Posterior vena cava (tissue), 2 donors: Measurements from ENCODE around the gene PSMB7. TPM values are rescaled to one million over a fixed set of nuclear protein-coding genes. Genes with fewer than 3 reads are reported as not detected.

Source experiments
- DNase-seq: peaks from one replicate; pipeline ENCODE4 v3.0.0-alpha.2; 2020; ENCODE audit warnings: low spot score
- intact Hi-C, 2 donors: fragments of 100-400 bp; cut with DNase I; formaldehyde crosslinking; loops; one replicate each; pipeline versions ENCODE4 v1.14.1 to v1.14.2; 2022 to 2023
- total RNA-seq, 2 donors: library from RNA; stranded (reverse); fragmentation: NEBNext Ultra II Directional; extraction: Animal tissue kit (Norgen Biotek cat#: 25700); gene quantifications; one replicate each; pipeline ENCODE4 v1.2.1, GENCODE V29; 2021
- donor health status: DM: yes; HTN: yes; CAD: no.
- donor health status: DM: yes; HTN: yes; CAD: no.

Gene PSMB7
- total RNA-seq, 2 donors from 2014 or later: 79.1 to 89.1 TPM

DNA sequence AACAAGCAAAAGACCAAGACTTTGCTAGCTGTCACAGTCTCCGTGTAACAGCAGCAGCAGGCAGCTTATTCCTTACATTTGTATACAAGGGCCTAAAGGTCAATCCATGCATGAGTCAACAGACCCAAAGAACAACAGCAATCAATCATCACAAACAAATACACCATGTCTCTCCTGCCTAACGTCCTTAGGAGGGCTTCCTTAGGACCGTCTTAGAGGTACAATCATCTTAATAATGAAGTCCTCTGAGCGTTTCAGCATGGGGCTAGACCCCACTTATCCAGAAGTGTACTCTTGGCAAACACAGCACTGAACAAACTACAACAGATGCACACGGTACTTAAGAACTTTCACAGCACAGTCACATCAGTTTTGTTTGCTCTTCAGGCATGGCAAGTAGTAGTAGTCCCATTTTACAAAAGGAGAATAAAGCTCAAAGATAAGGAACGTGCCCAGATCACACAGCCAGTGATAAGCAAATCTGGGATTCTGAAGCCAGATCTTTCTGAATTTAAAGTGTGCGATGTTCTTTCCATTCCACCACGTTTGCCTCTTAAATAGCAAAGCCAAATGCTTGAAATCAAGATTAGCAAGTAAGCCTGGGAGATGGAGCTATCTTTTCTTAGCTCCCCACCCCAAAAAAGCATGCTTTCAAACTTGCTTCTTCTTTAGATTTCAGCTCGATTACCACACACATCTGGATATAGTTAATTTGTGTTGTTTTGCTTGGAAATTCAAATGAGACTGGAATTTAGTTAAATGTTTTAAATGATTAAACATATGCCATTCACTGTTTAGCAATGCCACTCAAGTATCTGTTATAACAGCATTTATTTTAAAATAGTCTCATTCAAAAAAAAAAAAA is 24.2 kb downstream of the PSMB7 start:
- intact Hi-C loops: no loop called here
- DNase-seq: no peak

GRCh38 chr9:124389146-124389939 is 25.9 kb downstream of the PSMB7 start:
- intact Hi-C loops: no loop called here
- no peak for DNase-seq

GRCh38 chr9:124388275-124389048 is 26.8 kb downstream of the PSMB7 start:
- DNase-seq: no peak
- intact Hi-C loops: no loop called here

- DNase-seq: no peak
- intact Hi-C loops: no loop called here
Measured at GRCh38 chr9:124386201-124386600, 29.0 kb downstream of the PSMB7 start.

DNA sequence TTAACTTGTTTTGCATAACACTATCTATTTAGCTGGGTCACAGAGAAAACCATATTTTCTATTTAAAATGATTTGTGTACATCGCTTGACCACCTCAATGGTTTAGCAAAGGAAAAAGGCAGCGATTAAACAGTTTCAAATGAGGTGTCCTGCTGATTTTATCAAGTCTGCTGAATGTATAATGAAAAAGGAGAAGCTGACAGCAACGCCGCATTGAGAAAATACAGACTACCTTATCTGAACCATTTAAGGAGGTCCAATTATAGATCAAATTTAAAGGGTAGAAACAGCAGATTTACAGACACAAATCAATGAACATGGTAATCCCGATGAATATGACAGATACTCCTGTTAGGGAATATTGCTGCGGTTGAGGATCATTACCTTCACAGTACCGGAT is 29.6 kb downstream of the PSMB7 start:
- intact Hi-C loops: no loop called here
- no peak for DNase-seq

DNA sequence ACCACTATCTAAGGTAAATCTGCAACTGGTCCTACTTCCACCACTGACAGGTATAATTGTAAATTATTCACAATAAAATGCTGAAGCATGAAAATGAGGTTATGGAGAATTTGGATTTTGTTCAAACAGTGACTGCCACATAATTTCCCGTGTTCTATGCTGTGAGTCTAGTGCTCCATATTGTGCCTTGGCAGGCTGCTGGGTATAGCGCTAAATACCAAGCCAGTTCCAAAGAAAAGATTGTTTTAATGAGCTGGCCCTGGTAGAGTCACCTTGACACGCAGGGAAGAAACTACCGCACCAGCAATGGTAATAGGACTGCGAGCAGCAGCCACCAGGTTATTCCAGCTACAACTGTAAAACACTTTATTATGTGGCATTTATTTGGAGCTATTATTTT is 30.4 kb downstream of the PSMB7 start:
- intact Hi-C loops: no loop called here
- no peak for DNase-seq

- intact Hi-C loops: no loop called here
- no peak for DNase-seq
Measured at GRCh38 chr9:124384210-124384609, 31.0 kb downstream of the PSMB7 start.

DNA sequence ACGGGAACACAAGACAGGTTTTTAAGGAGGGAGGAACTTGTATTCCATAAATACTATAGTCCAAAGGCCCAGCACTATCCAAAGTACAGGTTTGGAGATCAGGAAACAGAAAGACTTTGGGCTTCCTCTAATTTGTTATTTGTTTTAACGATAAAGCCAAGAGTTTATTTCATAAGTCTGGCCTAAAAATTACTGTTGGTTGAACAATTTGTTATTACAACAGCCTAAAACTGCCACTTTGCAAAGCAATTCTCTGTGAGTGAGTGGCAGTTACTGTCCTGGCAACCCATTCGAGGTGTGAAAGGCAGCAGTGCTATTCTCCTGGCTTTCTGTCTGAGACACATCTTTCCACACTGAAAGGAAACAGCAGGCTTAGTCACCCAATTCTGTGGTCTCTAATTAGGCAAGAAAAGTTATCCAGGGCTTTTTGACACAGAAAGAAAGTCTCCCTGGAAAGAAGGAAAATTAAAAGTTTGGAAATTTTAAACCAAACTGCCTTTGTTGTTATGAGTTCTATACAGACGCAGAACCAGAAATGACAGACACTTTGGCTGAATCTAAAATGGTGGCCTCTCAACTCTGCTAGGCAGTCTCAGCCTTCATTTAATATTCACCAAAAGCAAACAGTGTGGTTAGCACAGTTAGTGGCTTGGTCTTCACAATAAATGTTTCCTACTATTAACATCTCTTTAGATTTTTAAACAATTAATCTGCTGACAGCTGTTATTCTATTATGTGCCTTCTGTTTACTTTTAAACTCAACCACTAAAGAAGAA is 33.9 kb downstream of the PSMB7 start:
- DNase-seq: no peak
- intact Hi-C loops: no loop called here

DNA sequence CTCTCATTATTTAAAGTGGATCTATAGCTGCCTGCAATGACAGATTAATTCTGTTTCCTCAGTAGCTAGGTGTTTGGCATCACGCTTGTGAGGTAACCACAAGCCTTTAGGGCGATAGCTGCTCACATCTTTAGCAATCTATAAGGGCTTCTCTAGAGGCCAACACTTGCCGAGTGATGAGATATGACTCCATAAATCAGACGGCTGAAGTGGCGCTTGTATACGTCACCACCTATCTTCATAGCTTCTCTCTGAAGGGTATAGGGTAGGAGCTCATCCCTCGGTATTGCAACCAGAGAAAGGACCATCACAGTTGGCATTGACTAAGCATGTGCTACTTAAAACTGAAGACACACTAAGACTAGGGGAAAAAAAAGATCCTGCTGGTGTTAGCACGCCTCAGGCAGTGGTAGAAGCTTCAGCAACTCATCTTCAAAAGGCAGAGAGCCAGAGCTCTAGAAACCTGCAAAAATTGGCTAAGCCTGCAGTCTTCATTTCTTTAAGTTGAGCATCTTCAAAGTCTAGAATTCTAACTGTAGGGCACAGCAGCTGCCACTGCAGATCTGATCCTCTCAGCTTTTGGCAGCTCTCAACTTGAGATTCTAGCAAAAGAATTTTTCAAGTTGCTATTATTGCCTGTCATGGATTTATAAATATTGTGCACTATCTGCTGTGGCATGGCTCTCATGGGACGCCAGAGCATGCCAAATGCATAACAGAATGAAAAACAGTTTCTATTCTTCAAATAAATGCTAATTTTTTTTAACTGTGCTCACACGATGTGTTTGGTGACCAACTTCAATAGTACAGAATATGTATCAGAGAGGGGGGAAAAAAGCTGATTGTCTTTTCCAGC is 37.5 kb downstream of the PSMB7 start:
- DNase-seq: no peak
- intact Hi-C loops: loop anchor here in 1 of 2 donors (1.0 kb wide), 1 partner anchor 37 kb away; no protein-coding TSS in a partner anchor

DNA sequence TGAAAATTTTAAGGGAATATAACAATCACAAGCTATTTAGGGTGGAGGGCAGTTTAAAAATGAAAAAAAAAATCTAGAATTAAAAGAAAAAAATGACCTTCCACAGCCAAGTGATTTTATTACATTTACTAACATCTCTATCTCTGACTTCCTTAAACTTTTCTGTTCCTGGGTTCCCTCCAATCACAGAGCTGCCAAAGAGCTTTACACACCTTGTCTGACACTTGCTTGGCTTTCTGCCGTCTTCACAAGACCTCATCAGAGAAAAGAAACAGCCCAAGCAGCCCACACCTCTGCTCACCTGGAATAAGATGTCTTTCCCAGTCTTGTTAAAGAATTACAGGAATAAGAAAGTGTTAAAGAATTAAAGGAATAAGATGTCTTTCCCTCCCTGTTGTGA is 38.9 kb downstream of the PSMB7 start:
- no peak for DNase-seq
- intact Hi-C loops: no loop called here

DNA sequence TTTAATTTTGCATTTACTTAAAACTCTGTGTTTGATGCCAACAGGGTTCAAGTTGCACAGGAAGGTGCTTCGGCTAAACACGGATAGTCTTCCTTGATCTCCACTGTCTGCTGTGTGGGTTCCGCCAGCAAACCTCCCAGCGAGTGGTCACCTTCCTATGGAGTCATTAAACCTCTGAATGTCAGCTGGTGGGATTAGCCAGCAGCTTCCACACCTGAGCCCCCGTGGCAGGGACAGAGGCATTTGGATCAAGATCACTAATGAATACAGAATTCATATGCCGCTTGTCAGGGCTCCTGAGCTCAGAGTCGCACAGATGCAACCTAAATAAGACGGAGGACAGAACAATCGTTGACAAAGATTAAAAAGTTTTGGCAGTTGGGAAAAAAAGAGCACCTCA is 39.5 kb downstream of the PSMB7 start:
- intact Hi-C loops: no loop called here
- no peak for DNase-seq

GRCh38 chr9:124373851-124374250 is 41.4 kb downstream of the PSMB7 start:
- intact Hi-C loops: no loop called here

GRCh38 chr9:124373386-124373785 is 41.9 kb downstream of the PSMB7 start:
- no peak for DNase-seq
- intact Hi-C loops: no loop called here

More at GRCh38 chr9:124373851-124374250, 41.4 kb downstream of the PSMB7 start:
- DNase-seq: no peak

DNA sequence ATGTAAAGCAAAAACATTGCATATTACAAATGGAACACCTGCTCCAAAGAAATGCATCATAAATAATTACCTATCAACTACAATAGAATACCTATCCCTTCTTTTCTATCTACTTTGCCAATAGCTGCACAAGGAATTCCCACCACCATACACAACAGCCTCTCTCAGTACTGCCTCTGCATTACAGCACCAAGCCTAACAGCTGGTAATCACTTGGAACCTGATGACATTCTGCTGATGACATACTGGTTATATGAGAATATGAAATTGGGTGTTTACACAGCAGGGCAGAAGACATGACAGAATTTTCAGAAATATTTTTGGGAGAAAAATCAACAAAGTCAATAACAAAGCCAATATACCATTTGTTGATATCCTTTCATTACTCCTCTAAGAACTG is 43.2 kb downstream of the PSMB7 start:
- no peak for DNase-seq
- intact Hi-C loops: no loop called here

DNA sequence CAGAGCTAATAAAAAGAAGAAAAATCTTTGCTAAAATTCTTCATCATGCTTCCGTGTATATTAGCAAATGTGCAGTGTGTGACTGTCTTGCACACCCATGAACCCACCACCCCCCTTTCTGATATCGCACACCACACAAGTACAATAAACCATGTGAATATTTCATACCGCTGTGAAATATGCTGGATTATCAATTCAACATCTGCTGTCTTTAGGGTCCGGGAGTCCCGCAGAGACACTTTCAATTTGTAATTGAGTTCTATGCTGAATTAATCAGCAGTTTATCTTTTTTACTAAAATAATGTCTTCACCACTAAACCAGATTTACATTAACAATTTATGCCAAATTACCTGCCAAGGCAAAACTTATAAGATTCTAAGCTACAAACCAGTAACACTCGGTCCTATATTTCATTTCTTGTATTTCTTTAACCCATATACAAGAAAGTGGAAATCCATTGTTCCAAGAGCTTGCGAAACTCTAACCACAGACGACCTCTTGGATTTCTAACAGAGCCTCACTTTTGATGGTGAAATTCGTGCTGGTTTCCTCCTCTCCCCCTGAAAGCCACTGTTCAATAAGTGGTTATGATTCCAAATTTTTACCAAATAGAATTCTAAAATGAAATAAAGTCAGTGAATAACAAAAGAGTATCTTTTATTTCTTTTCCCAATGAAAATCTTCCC is 44.2 kb downstream of the PSMB7 start:
- DNase-seq: no peak
- intact Hi-C loops: no loop called here

DNA sequence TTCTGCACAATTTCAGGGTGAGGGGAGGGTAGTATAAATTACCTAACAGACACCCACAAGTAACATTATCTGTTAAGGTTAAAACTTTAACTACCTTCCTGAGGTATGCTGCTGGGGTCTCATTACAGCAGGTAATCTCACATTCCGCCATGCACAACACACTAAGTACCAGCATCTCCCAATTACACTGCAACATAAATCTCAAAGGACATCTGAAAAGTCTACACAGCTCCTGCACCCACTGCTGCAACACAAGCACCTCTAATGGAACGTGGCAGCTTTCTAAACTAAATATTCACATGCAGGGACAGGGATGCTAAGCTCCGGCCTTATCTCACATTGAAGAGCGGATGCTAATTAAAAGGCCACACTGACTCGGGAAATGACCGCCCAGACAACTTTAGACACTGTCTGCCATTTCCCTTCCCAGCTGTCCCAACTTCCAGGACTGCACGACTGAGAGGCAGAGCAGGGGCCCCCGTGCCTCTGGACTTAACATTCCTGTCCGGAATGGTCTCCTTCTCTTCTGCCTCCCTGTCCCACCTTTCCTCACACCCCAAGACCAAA is 45.9 kb downstream of the PSMB7 start:
- intact Hi-C loops: no loop called here
- no peak for DNase-seq

- intact Hi-C loops: no loop called here
- no peak for DNase-seq
Measured at GRCh38 chr9:124368692-124369091, 46.5 kb downstream of the PSMB7 start.
